SK-N-SH (cell line): Measurements from ENCODE around the gene NCAM1.

Source experiments
- SMC3 ChIP-seq: IDR thresholded peaks from 2 replicates; pipeline ENCODE4 v1.6.1; 2012; ENCODE audit warnings: low read depth, low read length, improper control_type of control experiment
- TCF12 ChIP-seq: IDR thresholded peaks from 2 replicates; pipeline ENCODE4 v1.4.0; 2012
- TF ChIP-seq, protein P1 (sequence below): IDR thresholded peaks from 2 replicates; pipeline ENCODE4 v1.4.0; 2012; ENCODE audit warnings: low read depth, borderline replicate concordance
- TF ChIP-seq, protein P2 (sequence below): IDR thresholded peaks from 2 replicates; pipeline ENCODE4 v1.6.1; 2012; ENCODE audit warnings: mild to moderate bottlenecking, low read depth, low read length, moderate library complexity
- TF ChIP-seq, protein P3 (sequence below): fragments of 200-600 bp; sonication (generic); IDR thresholded peaks from 2 replicates; pipeline ENCODE4 v1.6.1; 2017; ENCODE audit warnings: antibody characterized with exemption, mild to moderate bottlenecking, moderate library complexity
- TF ChIP-seq, protein P4 (sequence below): IDR thresholded peaks from 2 replicates; pipeline ENCODE4 v1.4.0; 2012; ENCODE audit warnings: low read depth

DNA sequence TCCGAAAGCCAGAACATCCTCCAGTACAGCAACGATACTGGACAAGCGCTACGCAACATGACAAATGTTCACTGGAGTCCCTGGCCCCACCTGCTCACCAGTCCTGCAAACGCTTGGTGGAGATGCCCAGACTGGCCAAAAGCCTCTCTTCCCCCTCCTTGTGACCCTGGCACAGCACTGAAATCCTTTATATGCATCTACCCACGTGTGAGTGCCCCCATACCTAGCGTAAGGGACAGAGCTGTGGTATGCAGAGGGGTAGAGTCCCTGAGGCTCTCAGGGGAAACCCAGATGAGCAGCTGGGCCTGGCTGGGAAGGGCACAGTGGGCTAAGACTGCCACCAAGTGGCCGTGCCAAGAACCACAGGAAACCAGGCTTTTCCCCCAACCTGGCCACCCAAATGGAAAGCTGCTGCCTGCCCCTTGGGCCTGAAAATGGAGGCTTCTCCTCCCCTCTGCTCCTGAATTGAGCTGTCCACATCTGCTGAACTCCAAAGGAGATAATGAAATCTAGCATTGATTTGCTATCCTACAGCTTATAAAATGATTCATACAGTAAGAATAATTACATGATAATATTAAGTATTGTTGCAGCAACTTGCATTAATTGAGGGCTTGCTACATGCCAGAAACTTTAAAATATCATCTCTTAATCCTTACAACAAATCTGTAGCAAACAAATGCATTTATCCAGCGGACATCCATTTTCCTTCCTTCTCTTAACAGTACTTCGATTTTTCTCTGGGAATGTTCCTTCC is 328.4 kb downstream of the NCAM1 start:
- TF ChIP-seq, protein P1, sequence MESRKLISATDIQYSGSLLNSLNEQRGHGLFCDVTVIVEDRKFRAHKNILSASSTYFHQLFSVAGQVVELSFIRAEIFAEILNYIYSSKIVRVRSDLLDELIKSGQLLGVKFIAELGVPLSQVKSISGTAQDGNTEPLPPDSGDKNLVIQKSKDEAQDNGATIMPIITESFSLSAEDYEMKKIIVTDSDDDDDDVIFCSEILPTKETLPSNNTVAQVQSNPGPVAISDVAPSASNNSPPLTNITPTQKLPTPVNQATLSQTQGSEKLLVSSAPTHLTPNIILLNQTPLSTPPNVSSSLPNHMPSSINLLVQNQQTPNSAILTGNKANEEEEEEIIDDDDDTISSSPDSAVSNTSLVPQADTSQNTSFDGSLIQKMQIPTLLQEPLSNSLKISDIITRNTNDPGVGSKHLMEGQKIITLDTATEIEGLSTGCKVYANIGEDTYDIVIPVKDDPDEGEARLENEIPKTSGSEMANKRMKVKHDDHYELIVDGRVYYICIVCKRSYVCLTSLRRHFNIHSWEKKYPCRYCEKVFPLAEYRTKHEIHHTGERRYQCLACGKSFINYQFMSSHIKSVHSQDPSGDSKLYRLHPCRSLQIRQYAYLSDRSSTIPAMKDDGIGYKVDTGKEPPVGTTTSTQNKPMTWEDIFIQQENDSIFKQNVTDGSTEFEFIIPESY = no peak
- TF ChIP-seq, protein P2, sequence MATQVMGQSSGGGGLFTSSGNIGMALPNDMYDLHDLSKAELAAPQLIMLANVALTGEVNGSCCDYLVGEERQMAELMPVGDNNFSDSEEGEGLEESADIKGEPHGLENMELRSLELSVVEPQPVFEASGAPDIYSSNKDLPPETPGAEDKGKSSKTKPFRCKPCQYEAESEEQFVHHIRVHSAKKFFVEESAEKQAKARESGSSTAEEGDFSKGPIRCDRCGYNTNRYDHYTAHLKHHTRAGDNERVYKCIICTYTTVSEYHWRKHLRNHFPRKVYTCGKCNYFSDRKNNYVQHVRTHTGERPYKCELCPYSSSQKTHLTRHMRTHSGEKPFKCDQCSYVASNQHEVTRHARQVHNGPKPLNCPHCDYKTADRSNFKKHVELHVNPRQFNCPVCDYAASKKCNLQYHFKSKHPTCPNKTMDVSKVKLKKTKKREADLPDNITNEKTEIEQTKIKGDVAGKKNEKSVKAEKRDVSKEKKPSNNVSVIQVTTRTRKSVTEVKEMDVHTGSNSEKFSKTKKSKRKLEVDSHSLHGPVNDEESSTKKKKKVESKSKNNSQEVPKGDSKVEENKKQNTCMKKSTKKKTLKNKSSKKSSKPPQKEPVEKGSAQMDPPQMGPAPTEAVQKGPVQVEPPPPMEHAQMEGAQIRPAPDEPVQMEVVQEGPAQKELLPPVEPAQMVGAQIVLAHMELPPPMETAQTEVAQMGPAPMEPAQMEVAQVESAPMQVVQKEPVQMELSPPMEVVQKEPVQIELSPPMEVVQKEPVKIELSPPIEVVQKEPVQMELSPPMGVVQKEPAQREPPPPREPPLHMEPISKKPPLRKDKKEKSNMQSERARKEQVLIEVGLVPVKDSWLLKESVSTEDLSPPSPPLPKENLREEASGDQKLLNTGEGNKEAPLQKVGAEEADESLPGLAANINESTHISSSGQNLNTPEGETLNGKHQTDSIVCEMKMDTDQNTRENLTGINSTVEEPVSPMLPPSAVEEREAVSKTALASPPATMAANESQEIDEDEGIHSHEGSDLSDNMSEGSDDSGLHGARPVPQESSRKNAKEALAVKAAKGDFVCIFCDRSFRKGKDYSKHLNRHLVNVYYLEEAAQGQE = no peak
- TF ChIP-seq, protein P3, sequence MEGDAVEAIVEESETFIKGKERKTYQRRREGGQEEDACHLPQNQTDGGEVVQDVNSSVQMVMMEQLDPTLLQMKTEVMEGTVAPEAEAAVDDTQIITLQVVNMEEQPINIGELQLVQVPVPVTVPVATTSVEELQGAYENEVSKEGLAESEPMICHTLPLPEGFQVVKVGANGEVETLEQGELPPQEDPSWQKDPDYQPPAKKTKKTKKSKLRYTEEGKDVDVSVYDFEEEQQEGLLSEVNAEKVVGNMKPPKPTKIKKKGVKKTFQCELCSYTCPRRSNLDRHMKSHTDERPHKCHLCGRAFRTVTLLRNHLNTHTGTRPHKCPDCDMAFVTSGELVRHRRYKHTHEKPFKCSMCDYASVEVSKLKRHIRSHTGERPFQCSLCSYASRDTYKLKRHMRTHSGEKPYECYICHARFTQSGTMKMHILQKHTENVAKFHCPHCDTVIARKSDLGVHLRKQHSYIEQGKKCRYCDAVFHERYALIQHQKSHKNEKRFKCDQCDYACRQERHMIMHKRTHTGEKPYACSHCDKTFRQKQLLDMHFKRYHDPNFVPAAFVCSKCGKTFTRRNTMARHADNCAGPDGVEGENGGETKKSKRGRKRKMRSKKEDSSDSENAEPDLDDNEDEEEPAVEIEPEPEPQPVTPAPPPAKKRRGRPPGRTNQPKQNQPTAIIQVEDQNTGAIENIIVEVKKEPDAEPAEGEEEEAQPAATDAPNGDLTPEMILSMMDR = peak; percentile 93
- peak; percentile 97 for TF ChIP-seq SMC3
- no peak for TF ChIP-seq TCF12
- TF ChIP-seq, protein P4, sequence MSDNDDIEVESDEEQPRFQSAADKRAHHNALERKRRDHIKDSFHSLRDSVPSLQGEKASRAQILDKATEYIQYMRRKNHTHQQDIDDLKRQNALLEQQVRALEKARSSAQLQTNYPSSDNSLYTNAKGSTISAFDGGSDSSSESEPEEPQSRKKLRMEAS = no peak
